Lung (tissue), 12 donors: Measurements from ENCODE around the gene MAP1LC3B2. TPM values are rescaled to one million over a fixed set of nuclear protein-coding genes. Genes with fewer than 3 reads are reported as not detected.

ENCODE experiments used
- ATAC-seq: fragments of 200-7000 bp; cut with Tn5 transposase; one replicate; pipeline ENCODE4 v1.9.1; 2020; ENCODE audit warnings: moderate number of reproducible peaks; ENCODE audit not compliant: insufficient read depth, low FRiP score
- DNase-seq, 3 donors: peaks; one replicate each; pipeline ENCODE4 v3.0.0-alpha.2; 2013 to 2017
- H3K27ac ChIP-seq, 2 donors: one replicate each; pipeline ENCODE4 v1.5.1; 2013; ENCODE audit warnings: mild to moderate bottlenecking in 2 of 2, moderate library complexity in 2 of 2, control low read depth in 1 of 2, inconsistent platforms in 1 of 2, low read depth in 1 of 2, low read length in 1 of 2
- H3K27me3 ChIP-seq, 3 donors: one replicate each; pipeline ENCODE4 v1.5.1; 2013; ENCODE audit warnings: low read length in 2 of 3; ENCODE audit not compliant: control insufficient read depth in 3 of 3, insufficient read depth in 3 of 3
- H3K36me3 ChIP-seq, 4 donors: one replicate each; pipeline ENCODE4 v1.5.1; 2013; ENCODE audit warnings: low read length in 4 of 4, mild to moderate bottlenecking in 1 of 4, moderate library complexity in 1 of 4; ENCODE audit not compliant: control insufficient read depth in 4 of 4, insufficient read depth in 4 of 4
- H3K4me1 ChIP-seq, 5 donors: one replicate each; pipeline ENCODE4 v1.5.1; 2013; ENCODE audit warnings: low read length in 5 of 5, mild to moderate bottlenecking in 2 of 5, moderate library complexity in 1 of 5; ENCODE audit not compliant: control insufficient read depth in 5 of 5, insufficient read depth in 5 of 5
- H3K4me3 ChIP-seq: one replicate; pipeline ENCODE4 v1.5.1; 2013; ENCODE audit warnings: mild to moderate bottlenecking, control low read depth, moderate library complexity
- H3K9ac ChIP-seq, 2 donors: one replicate each; pipeline ENCODE4 v1.5.1; 2013; ENCODE audit warnings: low read length in 2 of 2, control low read depth in 1 of 2; ENCODE audit not compliant: insufficient read depth in 1 of 2
- H3K9me3 ChIP-seq, 4 donors: one replicate each; pipeline ENCODE4 v1.5.1; 2013; ENCODE audit warnings: low read length in 3 of 4, mild to moderate bottlenecking in 1 of 4, moderate library complexity in 1 of 4; ENCODE audit not compliant: control insufficient read depth in 4 of 4, insufficient read depth in 3 of 4
- CTCF ChIP-seq: IDR thresholded peaks from 2 replicates; pipeline ENCODE4 v1.5.1; 2012; ENCODE audit warnings: mild to moderate bottlenecking; ENCODE audit errors: control extremely low read depth, extremely low read depth
- WGBS, 2 donors: extraction: QIAGEN DNeasy Blood & Tissue Kit; methylation state at CpG; one replicate each; pipeline ENCODE4 v1.1.7; 2013; 5-methylcytosine and 5-hydroxymethylcytosine counted together
- polyA plus RNA-seq, 2 donors: library from polyadenylated mRNA; stranded (reverse); fragments of 200-250 nt; gene quantifications; one replicate each; pipeline ENCODE4 v1.2.1, GENCODE V29; 2013
- total RNA-seq, 2 donors: library from RNA; depleted of rRNA in 1 of 2; stranded (reverse); fragments of >200 nt in 1 of 2; gene quantifications; one replicate each; pipeline ENCODE4 v1.2.1, GENCODE V29; 2014 to 2021
- donor health status: control.
- donor health status: control.
- donor health status: Bipolar disorder and iron deficiency.
- donor health status: healthy.
- donor health status: DM: yes; HTN: yes; CAD: no.

MAP1LC3B2 gene
- total and polyA plus RNA-seq, 4 donors, result 1.1 to 2.2 (median 2.0) TPM; not detected in 1

- peak overlapping the region in 1 of 2 donors; percentile 54 for H3K27ac ChIP-seq
- no peaks in the 10 kb centered on the region for H3K27me3 ChIP-seq
- no peak for DNase-seq
- 35 to 61% methylated on average over 12 of the region's 12 CpGs for WGBS, 2 donors
- ATAC-seq, result no peak
- no peak for TF ChIP-seq CTCF
- H3K9ac ChIP-seq, result no peak overlapping the region
- H3K36me3 ChIP-seq, result no peaks in the 10 kb centered on the region
- H3K4me1 ChIP-seq, result peaks cover 3 to 33% (median 9%) of the 10 kb centered on the region in 5 donors
- no peak overlapping the region for H3K4me3 ChIP-seq
- H3K9me3 ChIP-seq, result no peaks in the 10 kb centered on the region
Observed at GRCh38 chr12:116594325-116595038, 35.3 kb downstream of the MAP1LC3B2 start.

GRCh38 chr12:116595186-116595585 lies 36.0 kb downstream of the MAP1LC3B2 start:
- no peaks in the 10 kb centered on the region for H3K36me3 ChIP-seq
- no peak overlapping the region for H3K4me3 ChIP-seq
- no peak for ATAC-seq
- no peak overlapping the region for H3K9ac ChIP-seq
- no peaks in the 10 kb centered on the region for H3K27me3 ChIP-seq
- peak in 1 of 3 donors; percentile 67 for DNase-seq
- H3K4me1 ChIP-seq, result peaks cover 3 to 37% (median 11%) of the 10 kb centered on the region in 5 donors
- TF ChIP-seq CTCF, result no peak
- H3K9me3 ChIP-seq, result no peaks in the 10 kb centered on the region
- no peak overlapping the region for H3K27ac ChIP-seq
- WGBS, 2 donors, result 0 to 34% methylated on average over 1 of the region's 1 CpG

GRCh38 chr12:116595672-116596071 lies 36.5 kb downstream of the MAP1LC3B2 start:
- Histone ChIP-seq H3K9ac (no peak overlapping the region), H3K4me3 (no peak overlapping the region), H3K9me3 (no peaks in the 10 kb centered on the region), H3K27me3 (no peaks in the 10 kb centered on the region), H3K36me3 (no peaks in the 10 kb centered on the region), H3K27ac (no peak overlapping the region), H3K4me1 (peaks cover 3 to 37% (median 11%) of the 10 kb centered on the region in 5 donors)
- ATAC-seq (no peak), DNase-seq (no peak)
- no peak for TF ChIP-seq CTCF
